ENCODE results near the gene SLC44A5.

The SLC44A5 gene

GRCh38 chr1:75583282-75583681 is 27.6 kb downstream of the SLC44A5 start:
- Histone ChIP-seq H3K9ac (ENCODE audit: low read length) (no peak overlapping the region), H3K27ac (ENCODE audit: low read depth, low read length) (no peak overlapping the region), H3K27me3 (ENCODE audit: control insufficient read depth, insufficient read depth, low read length) (no peaks in the 10 kb centered on the region), H3K4me3 (ENCODE audit: low read length) (no peak overlapping the region), H3K4me1 (ENCODE audit: control insufficient read depth, insufficient read depth, low read length) (no peaks in the 10 kb centered on the region), H3K36me3 (ENCODE audit: control insufficient read depth, insufficient read depth, low read length) (no peaks in the 10 kb centered on the region)

DNA sequence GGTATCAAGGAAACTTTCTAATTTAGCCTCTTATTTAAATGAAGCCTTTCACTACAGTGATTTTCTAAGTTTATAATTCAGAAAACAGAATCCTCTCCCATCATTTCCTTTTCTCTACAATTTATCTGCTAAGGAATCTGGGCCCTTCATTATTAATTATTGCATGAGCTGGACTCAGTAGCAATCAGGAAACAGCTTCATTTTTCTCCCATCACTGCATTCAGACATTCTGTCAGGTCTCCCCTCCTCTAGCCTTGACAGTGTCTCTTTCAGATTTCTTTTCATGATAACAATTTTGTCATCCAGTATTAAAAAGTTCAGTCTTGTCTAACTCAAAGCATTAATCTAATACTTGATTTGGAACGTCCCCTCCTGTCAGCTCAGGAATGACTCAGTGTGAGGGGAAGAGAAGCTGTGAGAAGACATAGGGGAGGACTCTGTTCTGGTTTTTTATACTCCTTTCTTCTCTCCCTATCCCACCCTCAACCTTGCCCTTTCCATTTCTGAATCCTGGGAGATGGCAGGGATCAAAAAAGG is 28.1 kb downstream of the SLC44A5 start:
- no peak overlapping the region for H3K9ac ChIP-seq (ENCODE audit: low read length)
- no peak overlapping the region for H3K27ac ChIP-seq (ENCODE audit: low read depth, low read length)
- H3K36me3 ChIP-seq (ENCODE audit: control insufficient read depth, insufficient read depth, low read length): no peaks in the 10 kb centered on the region
- H3K27me3 ChIP-seq (ENCODE audit: control insufficient read depth, insufficient read depth, low read length): no peaks in the 10 kb centered on the region
- no peak overlapping the region for H3K4me3 ChIP-seq (ENCODE audit: low read length)
- H3K4me1 ChIP-seq (ENCODE audit: control insufficient read depth, insufficient read depth, low read length): no peaks in the 10 kb centered on the region

GRCh38 chr1:75579046-75579445 is 31.9 kb downstream of the SLC44A5 start:
- Histone ChIP-seq H3K27ac (ENCODE audit: low read depth, low read length) (no peak overlapping the region), H3K36me3 (ENCODE audit: control insufficient read depth, insufficient read depth, low read length) (no peaks in the 10 kb centered on the region), H3K27me3 (ENCODE audit: control insufficient read depth, insufficient read depth, low read length) (no peaks in the 10 kb centered on the region), H3K4me3 (ENCODE audit: low read length) (no peak overlapping the region), H3K9ac (ENCODE audit: low read length) (no peak overlapping the region), H3K4me1 (ENCODE audit: control insufficient read depth, insufficient read depth, low read length) (no peaks in the 10 kb centered on the region)

- Histone ChIP-seq H3K9ac (ENCODE audit: low read length) (no peak overlapping the region), H3K4me3 (ENCODE audit: low read length) (no peak overlapping the region), H3K36me3 (ENCODE audit: control insufficient read depth, insufficient read depth, low read length) (no peaks in the 10 kb centered on the region), H3K4me1 (ENCODE audit: control insufficient read depth, insufficient read depth, low read length) (no peaks in the 10 kb centered on the region), H3K27ac (ENCODE audit: low read depth, low read length) (no peak overlapping the region), H3K27me3 (ENCODE audit: control insufficient read depth, insufficient read depth, low read length) (no peaks in the 10 kb centered on the region)
These were observed 35.1 kb downstream of the SLC44A5 start for GRCh38 chr1:75575837-75576236.

DNA sequence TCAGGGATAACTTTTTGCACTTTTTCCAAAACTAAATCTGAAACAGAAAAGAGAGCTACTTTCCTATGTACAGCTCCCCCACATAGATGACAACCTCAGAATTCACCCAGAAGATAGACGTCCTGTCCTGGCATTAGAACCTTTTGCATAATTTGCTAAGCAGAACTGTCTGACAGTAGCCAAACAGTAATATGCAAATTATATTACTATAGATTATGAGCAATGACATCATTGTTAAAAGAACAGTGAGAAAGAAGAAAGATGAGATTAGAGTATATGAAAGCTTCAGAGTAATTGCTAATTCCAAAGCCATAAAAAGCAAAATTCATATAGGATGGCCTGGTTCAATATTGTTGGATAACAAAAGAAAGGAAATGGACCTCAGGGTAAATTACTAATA is 43.7 kb downstream of the SLC44A5 start:
- no peak overlapping the region for H3K27ac ChIP-seq (ENCODE audit: low read depth, low read length)
- H3K4me3 ChIP-seq (ENCODE audit: low read length): no peak overlapping the region
- H3K36me3 ChIP-seq (ENCODE audit: control insufficient read depth, insufficient read depth, low read length): no peaks in the 10 kb centered on the region
- no peaks in the 10 kb centered on the region for H3K27me3 ChIP-seq (ENCODE audit: control insufficient read depth, insufficient read depth, low read length)
- H3K4me1 ChIP-seq (ENCODE audit: control insufficient read depth, insufficient read depth, low read length): no peaks in the 10 kb centered on the region
- no peak overlapping the region for H3K9ac ChIP-seq (ENCODE audit: low read length)

GRCh38 chr1:75559800-75560199 is 51.1 kb downstream of the SLC44A5 start:
- no peaks in the 10 kb centered on the region for H3K27me3 ChIP-seq (ENCODE audit: control insufficient read depth, insufficient read depth, low read length)
- no peaks in the 10 kb centered on the region for H3K36me3 ChIP-seq (ENCODE audit: control insufficient read depth, insufficient read depth, low read length)
- H3K4me1 ChIP-seq (ENCODE audit: control insufficient read depth, insufficient read depth, low read length): no peaks in the 10 kb centered on the region
- no peak overlapping the region for H3K4me3 ChIP-seq (ENCODE audit: low read length)
- no peak overlapping the region for H3K9ac ChIP-seq (ENCODE audit: low read length)
- H3K27ac ChIP-seq (ENCODE audit: low read depth, low read length): no peak overlapping the region

DNA sequence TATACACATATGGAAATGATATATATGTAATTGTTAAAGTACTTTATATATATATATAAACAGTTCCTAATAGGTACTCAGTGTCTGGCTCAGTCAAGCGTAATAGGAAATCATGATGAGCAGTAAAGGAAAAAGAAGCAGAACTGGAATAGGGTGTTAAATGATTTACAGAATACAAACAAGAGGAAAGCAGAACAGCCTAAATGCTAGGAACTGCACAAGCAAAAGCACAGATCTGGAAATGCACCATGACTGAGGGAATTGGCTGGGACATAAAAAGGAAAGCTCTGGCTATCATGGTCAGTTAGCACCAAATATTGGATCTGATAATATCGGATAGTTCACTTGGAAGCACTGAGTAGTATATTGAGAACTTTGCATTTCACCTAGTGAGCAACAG is 51.8 kb downstream of the SLC44A5 start:
- H3K36me3 ChIP-seq (ENCODE audit: control insufficient read depth, insufficient read depth, low read length): no peaks in the 10 kb centered on the region
- no peak overlapping the region for H3K27ac ChIP-seq (ENCODE audit: low read depth, low read length)
- no peak overlapping the region for H3K9ac ChIP-seq (ENCODE audit: low read length)
- no peaks in the 10 kb centered on the region for H3K4me1 ChIP-seq (ENCODE audit: control insufficient read depth, insufficient read depth, low read length)
- H3K27me3 ChIP-seq (ENCODE audit: control insufficient read depth, insufficient read depth, low read length): no peaks in the 10 kb centered on the region
- H3K4me3 ChIP-seq (ENCODE audit: low read length): no peak overlapping the region

DNA sequence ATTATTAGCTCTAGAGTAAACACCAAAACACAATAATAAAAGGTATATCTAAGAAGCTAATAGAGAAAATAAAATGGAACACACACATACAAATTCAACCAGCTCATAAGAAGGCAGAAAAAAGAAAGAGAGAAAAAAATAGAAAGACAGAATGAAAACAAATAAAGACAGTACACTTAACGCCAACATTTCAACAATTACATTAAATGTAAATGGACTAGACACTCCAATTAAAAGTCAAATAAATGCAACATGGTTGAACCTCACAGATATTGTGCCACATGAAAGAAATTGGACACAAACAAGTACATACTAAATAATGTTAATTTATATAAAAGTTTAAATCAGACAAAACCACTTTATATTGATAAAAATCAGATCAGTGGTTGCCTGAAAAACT is 56.0 kb downstream of the SLC44A5 start:
- no peak overlapping the region for H3K4me3 ChIP-seq (ENCODE audit: low read length)
- H3K27ac ChIP-seq (ENCODE audit: low read depth, low read length): no peak overlapping the region
- no peaks in the 10 kb centered on the region for H3K27me3 ChIP-seq (ENCODE audit: control insufficient read depth, insufficient read depth, low read length)
- no peaks in the 10 kb centered on the region for H3K4me1 ChIP-seq (ENCODE audit: control insufficient read depth, insufficient read depth, low read length)
- no peaks in the 10 kb centered on the region for H3K36me3 ChIP-seq (ENCODE audit: control insufficient read depth, insufficient read depth, low read length)
- no peak overlapping the region for H3K9ac ChIP-seq (ENCODE audit: low read length)

DNA sequence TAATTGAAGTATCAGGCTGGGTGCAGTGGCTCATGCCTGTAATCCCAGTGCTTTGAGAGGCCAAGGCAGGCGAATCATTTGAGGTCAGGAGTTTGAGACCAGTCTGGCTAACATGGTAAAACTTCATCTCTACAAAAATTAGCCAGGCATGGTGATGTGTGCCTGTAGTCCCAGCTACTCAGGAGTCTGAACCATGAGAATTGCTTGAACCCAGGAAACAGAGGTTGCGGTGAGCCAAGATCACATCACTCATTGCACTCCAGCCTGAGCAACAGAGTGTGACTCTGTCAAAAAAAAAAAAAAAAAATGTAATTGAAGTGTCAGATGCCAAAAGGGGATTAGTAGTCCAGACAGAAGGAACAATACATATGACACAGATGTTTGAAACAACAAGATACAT is 56.7 kb downstream of the SLC44A5 start:
- Histone ChIP-seq H3K27ac (ENCODE audit: low read depth, low read length) (no peak overlapping the region), H3K27me3 (ENCODE audit: control insufficient read depth, insufficient read depth, low read length) (no peaks in the 10 kb centered on the region), H3K36me3 (ENCODE audit: control insufficient read depth, insufficient read depth, low read length) (no peaks in the 10 kb centered on the region), H3K9ac (ENCODE audit: low read length) (no peak overlapping the region), H3K4me3 (ENCODE audit: low read length) (no peak overlapping the region), H3K4me1 (ENCODE audit: control insufficient read depth, insufficient read depth, low read length) (no peaks in the 10 kb centered on the region)

GRCh38 chr1:75550559-75550958 is 60.4 kb downstream of the SLC44A5 start:
- Histone ChIP-seq H3K4me1 (ENCODE audit: control insufficient read depth, insufficient read depth, low read length) (no peaks in the 10 kb centered on the region), H3K4me3 (ENCODE audit: low read length) (no peak overlapping the region), H3K36me3 (ENCODE audit: control insufficient read depth, insufficient read depth, low read length) (no peaks in the 10 kb centered on the region), H3K27ac (ENCODE audit: low read depth, low read length) (no peak overlapping the region), H3K27me3 (ENCODE audit: control insufficient read depth, insufficient read depth, low read length) (no peaks in the 10 kb centered on the region), H3K9ac (ENCODE audit: low read length) (no peak overlapping the region)

- no peak overlapping the region for H3K4me3 ChIP-seq (ENCODE audit: low read length)
- H3K36me3 ChIP-seq (ENCODE audit: control insufficient read depth, insufficient read depth, low read length): no peaks in the 10 kb centered on the region
- H3K27ac ChIP-seq (ENCODE audit: low read depth, low read length): no peak overlapping the region
- H3K9ac ChIP-seq (ENCODE audit: low read length): no peak overlapping the region
- no peaks in the 10 kb centered on the region for H3K27me3 ChIP-seq (ENCODE audit: control insufficient read depth, insufficient read depth, low read length)
- no peaks in the 10 kb centered on the region for H3K4me1 ChIP-seq (ENCODE audit: control insufficient read depth, insufficient read depth, low read length)
These were observed 62.0 kb downstream of the SLC44A5 start for GRCh38 chr1:75548721-75549480.

GRCh38 chr1:75543705-75544104 is 67.2 kb downstream of the SLC44A5 start:
- H3K27me3 ChIP-seq (ENCODE audit: control insufficient read depth, insufficient read depth, low read length): no peaks in the 10 kb centered on the region
- no peaks in the 10 kb centered on the region for H3K4me1 ChIP-seq (ENCODE audit: control insufficient read depth, insufficient read depth, low read length)
- H3K36me3 ChIP-seq (ENCODE audit: control insufficient read depth, insufficient read depth, low read length): no peaks in the 10 kb centered on the region
- H3K9ac ChIP-seq (ENCODE audit: low read length): no peak overlapping the region
- H3K27ac ChIP-seq (ENCODE audit: low read depth, low read length): no peak overlapping the region
- no peak overlapping the region for H3K4me3 ChIP-seq (ENCODE audit: low read length)

Data from rectal smooth muscle tissue (tissue), 1 donor.